Naive B cell (primary cell): Measurements from ENCODE around the gene C10orf53. TPM values are rescaled to one million over a fixed set of nuclear protein-coding genes. Genes with fewer than 3 reads are reported as not detected.

Source experiments
- ATAC-seq, 2 donors: fragments of 150-1000 bp; cut with Tn5 transposase; 2 replicates each; pipeline ENCODE4 v1.10.0; 2021; ENCODE audit warnings: low read depth in 2 of 2, mild to moderate bottlenecking in 2 of 2, moderate library complexity in 2 of 2
- DNase-seq: peaks from one replicate; pipeline ENCODE4 v3.0.0; 2022
- H3K27ac Mint-ChIP-seq, 6 donors: one replicate each; pipeline ENCODE4 v1.8.0; 2020 to 2022; ENCODE audit warnings: mild to moderate bottlenecking in 6 of 6, mixed read lengths in 6 of 6, moderate library complexity in 5 of 6, inconsistent platforms in 2 of 6
- H3K27me3 Mint-ChIP-seq, 3 donors: one replicate each; pipeline ENCODE4 v1.8.0; 2021 to 2022; ENCODE audit warnings: mixed read lengths in 3 of 3, mild to moderate bottlenecking in 1 of 3
- H3K36me3 Mint-ChIP-seq, 2 donors: one replicate each; pipeline ENCODE4 v1.8.0; 2020 to 2022; ENCODE audit warnings: mixed read lengths in 2 of 2, inconsistent platforms in 1 of 2, mild to moderate bottlenecking in 1 of 2
- H3K4me1 Mint-ChIP-seq, 3 donors: one replicate each; pipeline ENCODE4 v1.8.0; 2020 to 2022; ENCODE audit warnings: mixed read lengths in 3 of 3, inconsistent platforms in 1 of 3, mild to moderate bottlenecking in 1 of 3, moderate library complexity in 1 of 3
- H3K4me3 Mint-ChIP-seq, 8 donors: one replicate each; pipeline ENCODE4 v1.8.0; 2020 to 2022; ENCODE audit warnings: mild to moderate bottlenecking in 8 of 8, mixed read lengths in 8 of 8, moderate library complexity in 8 of 8, inconsistent platforms in 2 of 8
- H3K9me3 Mint-ChIP-seq, 7 donors: one replicate each; pipeline ENCODE4 v1.8.0; 2020 to 2022; ENCODE audit warnings: mixed read lengths in 7 of 7, mild to moderate bottlenecking in 5 of 7, inconsistent platforms in 2 of 7, moderate library complexity in 1 of 7
- polyA plus RNA-seq, 6 donors: library from polyadenylated mRNA; unstranded; fragments of 300-500 nt; fragmentation: Illumina TruSeq; gene quantifications; one replicate each; pipeline ENCODE4 v1.2.3, GENCODE V29; 2021; ENCODE audit warnings: low read depth in 6 of 6

Gene C10orf53
- polyA plus RNA-seq, 6 donors from 2014 or later: not detected

DNA sequence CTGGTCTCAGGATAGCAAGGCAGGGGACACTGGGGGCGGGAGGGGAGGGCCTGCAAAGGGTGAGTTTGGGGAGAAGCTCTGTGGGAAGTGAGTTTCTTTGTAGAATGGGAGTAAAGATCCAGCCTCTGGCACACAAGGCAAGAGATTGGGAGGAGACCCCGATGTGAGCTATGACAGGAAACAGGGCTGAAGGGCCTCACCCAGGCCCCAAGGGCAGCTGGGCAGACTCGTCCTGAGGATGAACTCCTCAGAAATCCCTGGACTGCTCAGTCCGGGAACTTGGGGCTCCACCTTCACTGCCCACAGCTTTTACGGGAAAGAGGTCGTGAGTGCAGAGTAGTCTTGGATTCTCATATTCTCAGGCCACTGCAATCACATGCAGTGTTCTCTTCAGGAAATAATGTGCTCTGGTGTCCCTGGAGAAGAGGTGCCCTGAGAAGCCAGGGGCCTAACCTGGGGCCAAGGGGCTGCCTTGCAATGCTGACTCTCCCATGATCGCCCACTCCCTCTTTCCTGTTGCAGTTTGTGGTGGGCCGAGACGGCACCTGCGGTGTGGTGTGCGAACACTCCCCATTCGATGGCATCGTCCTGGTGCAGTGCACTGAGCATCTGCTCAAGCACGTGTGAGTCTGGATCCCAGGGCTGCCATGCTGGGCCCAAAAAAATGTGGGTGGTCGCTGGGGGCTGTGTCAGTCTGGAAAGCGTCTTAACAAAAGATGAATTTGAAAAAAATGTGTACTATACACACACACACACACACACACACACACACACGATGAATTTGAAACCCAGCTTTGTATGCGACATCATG lies 31.3 kb upstream of the C10orf53 start:
- no peak for DNase-seq
- peak overlapping the region in 1 of 6 donors; percentile 20 for H3K27ac Mint-ChIP-seq
- no peak for ATAC-seq
- H3K4me1 Mint-ChIP-seq: peaks cover 5 to 11% (median 8%) of the 10 kb centered on the region in 3 donors
- peaks cover 13 to 35% (median 23%) of the 10 kb centered on the region in 3 donors for H3K27me3 Mint-ChIP-seq
- no peaks in the 10 kb centered on the region for H3K36me3 Mint-ChIP-seq
- H3K9me3 Mint-ChIP-seq: no peaks in the 10 kb centered on the region
- no peak overlapping the region for H3K4me3 Mint-ChIP-seq

- Mint-ChIP-seq H3K9me3 (no peaks in the 10 kb centered on the region), H3K36me3 (no peaks in the 10 kb centered on the region), H3K27ac (no peak overlapping the region), H3K27me3 (peaks cover 11 to 24% (median 18%) of the 10 kb centered on the region in 3 donors), H3K4me3 (peak overlapping the region in 1 of 8 donors; percentile 37), H3K4me1 (peaks cover 5 to 11% (median 8%) of the 10 kb centered on the region in 3 donors)
- no peak for ATAC-seq
- DNase-seq: no peak
These were observed 30.2 kb upstream of the C10orf53 start for GRCh38 chr10:49649294-49649693.

DNA sequence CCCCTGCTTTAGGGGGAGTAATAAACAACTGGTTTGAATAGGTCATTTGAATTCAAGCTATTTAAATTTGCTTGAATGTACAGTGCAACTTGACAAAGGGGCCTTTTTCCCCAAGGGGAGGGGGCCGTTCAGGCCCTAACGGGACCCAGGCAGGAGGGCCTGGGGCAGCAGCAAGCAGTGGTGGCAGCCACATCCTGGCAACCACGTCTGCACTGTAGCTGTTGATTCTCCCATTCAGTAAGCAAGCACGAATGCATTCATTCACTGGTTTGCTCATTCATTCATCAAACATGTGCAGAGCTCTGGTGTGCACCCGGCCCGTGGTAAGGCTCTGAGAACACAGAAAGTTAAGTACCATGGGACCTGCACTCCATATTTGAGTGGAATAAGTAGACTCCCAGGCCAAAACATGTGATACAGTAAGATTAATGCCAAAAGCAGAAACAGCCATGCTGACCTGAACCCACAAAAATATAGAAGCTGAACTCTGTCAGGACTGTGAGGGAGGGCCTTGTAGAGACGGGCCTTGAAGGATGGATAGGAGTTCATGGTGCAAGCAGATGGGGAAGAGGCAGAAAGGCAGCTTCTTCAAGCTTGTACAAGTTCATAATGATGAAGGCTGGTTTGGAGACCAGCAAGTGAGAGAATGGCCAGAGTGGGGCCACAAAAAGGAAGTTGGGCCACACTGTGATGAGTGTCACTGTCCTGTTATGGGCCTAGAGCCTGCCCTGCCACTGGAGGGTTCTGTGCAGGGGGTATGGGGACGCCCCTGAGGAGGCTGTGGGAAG lies 29.3 kb upstream of the C10orf53 start:
- ATAC-seq: no peak
- peaks cover 5 to 11% (median 8%) of the 10 kb centered on the region in 3 donors for H3K4me1 Mint-ChIP-seq
- no peaks in the 10 kb centered on the region for H3K36me3 Mint-ChIP-seq

DNA sequence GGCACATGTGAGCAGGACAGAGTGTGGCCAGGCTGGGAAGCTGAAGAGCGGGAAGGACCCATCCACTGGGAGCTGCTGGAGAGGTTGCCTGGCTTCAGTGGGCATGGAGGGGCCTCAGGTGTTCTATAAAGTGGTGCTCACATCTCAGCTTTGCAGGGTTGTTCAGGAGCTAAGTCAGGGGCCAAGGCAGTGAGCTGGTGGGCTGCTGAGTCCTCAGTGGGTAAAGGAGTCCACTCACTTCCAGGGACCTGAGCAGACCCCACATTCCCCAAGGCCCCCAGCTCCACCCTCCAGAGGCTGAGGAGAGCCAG lies 28.8 kb upstream of the C10orf53 start:
- DNase-seq (no peak), ATAC-seq (no peak)
- Mint-ChIP-seq H3K4me1 (peaks cover 5 to 11% (median 8%) of the 10 kb centered on the region in 3 donors), H3K27me3 (peaks cover 8 to 19% (median 14%) of the 10 kb centered on the region in 3 donors), H3K36me3 (no peaks in the 10 kb centered on the region), H3K27ac (peak overlapping the region in 1 of 6 donors; percentile 56), H3K4me3 (no peak overlapping the region), H3K9me3 (no peaks in the 10 kb centered on the region)

More for the DNA sequence above, 29.3 kb upstream of the C10orf53 start:
- DNase-seq: no peak
- Mint-ChIP-seq H3K4me3 (no peak overlapping the region), H3K27ac (peak overlapping the region in 1 of 6 donors; percentile 56), H3K9me3 (no peaks in the 10 kb centered on the region), H3K27me3 (peaks cover 8 to 19% (median 11%) of the 10 kb centered on the region in 3 donors)

DNA sequence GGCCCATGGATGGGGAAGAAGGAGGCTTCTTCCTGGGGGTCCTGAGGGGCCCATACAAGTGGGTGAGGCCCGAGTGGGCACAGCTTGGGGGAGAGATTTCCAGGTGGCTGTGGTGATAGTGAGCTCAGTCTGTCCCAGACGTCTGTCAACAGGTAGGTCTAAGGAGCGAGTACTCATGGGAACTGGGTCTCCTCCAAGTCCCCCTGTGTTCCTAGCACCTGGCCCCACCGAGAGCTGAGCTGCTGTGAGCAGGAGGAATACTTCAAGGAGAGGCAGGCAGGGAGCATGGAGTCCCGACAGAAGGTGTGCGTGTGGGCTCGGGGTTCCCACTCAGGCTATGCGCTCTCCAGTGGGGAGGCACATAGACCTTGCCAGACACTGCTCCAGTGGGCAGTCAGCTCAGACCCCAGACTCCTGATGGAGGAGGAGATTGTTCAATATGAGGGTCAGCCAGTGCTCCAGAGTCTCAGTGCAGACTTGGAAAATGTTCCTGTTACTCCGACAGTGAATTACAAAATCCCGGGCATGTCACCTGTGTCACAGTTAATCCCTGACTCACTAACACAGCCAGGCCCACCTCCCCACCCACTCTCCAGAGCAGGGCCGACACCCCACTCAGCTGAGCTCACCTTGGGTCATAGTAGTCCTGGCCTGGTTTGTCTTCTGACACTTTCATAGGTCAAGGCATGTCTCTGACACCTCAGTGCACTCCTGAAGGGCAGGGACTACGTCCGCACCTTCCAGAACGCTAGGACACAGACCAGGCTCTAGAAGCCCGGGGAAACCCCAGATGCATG lies 28.2 kb upstream of the C10orf53 start:
- Mint-ChIP-seq H3K27me3 (peaks cover 8 to 22% (median 18%) of the 10 kb centered on the region in 3 donors), H3K4me1 (peaks cover 5 to 11% (median 8%) of the 10 kb centered on the region in 3 donors), H3K36me3 (peaks cover 0 to 3% of the 10 kb centered on the region in 2 donors), H3K9me3 (peaks cover 0 to under 1% (median 0%) of the 10 kb centered on the region in 7 donors), H3K27ac (no peak overlapping the region), H3K4me3 (no peak overlapping the region)
- ATAC-seq (no peak), DNase-seq (no peak)

- ATAC-seq: no peak
These were observed 27.5 kb upstream of the C10orf53 start for GRCh38 chr10:49651917-49652316.

DNA sequence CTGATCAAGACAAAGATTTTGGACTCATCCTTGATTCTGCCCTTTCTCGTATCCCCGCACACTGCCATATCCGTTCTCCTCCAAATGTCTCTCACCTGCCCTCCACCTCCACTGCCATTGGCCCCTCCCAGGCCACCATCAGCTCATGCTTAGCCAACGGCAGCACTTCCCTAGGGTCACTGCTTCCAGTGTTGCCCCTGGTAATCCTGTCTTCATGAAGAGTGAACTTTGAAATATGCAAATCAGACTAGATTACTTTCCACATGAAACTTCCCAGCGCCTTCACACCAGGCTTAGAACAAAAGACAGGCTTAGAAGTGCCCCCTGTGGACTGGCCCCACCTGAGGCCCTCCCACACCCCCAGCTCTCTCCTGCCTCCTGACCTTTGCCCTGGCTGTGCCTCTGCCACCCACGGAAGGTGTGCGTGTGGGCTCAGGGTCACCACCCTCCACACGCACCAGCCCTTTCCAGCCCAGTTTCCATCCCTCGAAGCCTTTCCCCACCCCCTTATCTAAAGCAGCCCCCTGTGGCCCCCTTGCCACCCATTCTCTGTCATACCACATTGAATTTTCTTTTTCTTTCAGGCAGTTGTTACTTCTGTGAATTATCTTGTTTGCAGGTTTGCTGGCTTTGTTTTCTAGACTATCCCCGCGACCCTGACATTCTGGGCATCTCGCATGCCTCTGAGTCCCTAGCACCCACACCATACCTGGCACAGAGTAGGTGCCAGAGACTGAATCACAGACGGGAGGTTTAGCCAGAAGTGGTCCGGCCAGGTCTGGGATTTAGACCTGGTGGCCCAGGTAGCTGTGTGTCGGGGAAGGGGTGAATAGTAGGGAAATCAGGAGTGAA lies 26.8 kb upstream of the C10orf53 start:
- DNase-seq (no peak), ATAC-seq (no peak)
- peak overlapping the region in 1 of 8 donors; percentile 74 for H3K4me3 Mint-ChIP-seq
- peaks cover 12 to 30% (median 16%) of the 10 kb centered on the region in 3 donors for H3K27me3 Mint-ChIP-seq
- peaks cover 0 to 9% of the 10 kb centered on the region in 2 donors for H3K36me3 Mint-ChIP-seq
- H3K9me3 Mint-ChIP-seq: peaks cover 0 to 7% (median 3%) of the 10 kb centered on the region in 7 donors
- peaks cover 5 to 11% (median 8%) of the 10 kb centered on the region in 3 donors for H3K4me1 Mint-ChIP-seq
- no peak overlapping the region for H3K27ac Mint-ChIP-seq

More at GRCh38 chr10:49651917-49652316, 27.5 kb upstream of the C10orf53 start:
- no peak overlapping the region for H3K4me3 Mint-ChIP-seq
- peaks cover 15 to 29% (median 18%) of the 10 kb centered on the region in 3 donors for H3K27me3 Mint-ChIP-seq
- peaks cover 5 to 11% (median 8%) of the 10 kb centered on the region in 3 donors for H3K4me1 Mint-ChIP-seq
- no peak for DNase-seq
- peaks cover 0 to 9% of the 10 kb centered on the region in 2 donors for H3K36me3 Mint-ChIP-seq
- H3K9me3 Mint-ChIP-seq: peaks cover 0 to 7% (median 3%) of the 10 kb centered on the region in 7 donors
- no peak overlapping the region for H3K27ac Mint-ChIP-seq

- H3K36me3 Mint-ChIP-seq: peaks cover 0 to 9% of the 10 kb centered on the region in 2 donors
- H3K27ac Mint-ChIP-seq: no peak overlapping the region
- H3K4me1 Mint-ChIP-seq: peaks cover 5 to 11% (median 8%) of the 10 kb centered on the region in 3 donors
These were observed 26.1 kb upstream of the C10orf53 start for GRCh38 chr10:49653273-49653929.

DNA sequence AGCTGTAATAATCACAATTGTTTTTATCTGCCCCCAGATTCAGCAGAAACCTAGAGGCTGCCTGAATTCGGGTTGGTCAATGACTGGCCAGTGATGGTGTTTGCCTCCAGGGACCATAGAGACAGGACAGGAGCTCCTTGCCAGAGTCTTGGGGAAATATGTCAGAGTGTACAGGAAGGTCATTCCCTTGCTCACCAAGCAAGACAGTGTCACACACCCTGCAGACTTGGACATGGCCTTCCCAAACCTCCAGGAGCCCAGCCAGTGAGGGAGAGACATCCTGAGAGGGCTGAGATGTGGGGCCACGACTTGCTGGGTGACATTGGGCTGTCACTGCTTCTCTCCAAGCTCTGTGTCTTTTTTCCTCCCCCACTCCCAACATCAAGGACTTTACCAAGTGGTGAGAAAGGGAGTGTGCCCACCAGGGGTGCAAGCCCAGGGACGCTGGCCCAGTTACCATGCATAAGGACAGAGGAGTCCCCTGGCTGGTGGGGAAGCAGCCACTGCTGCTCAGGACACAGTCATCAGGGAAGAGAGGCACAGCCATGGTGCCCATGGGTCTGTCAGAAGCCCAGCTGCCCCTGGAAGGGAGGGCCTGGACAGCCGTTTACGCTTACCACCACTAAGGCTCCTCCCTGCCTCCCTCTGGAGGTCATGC lies 25.3 kb upstream of the C10orf53 start:
- Mint-ChIP-seq H3K27me3 (peaks cover 11 to 19% (median 16%) of the 10 kb centered on the region in 3 donors), H3K4me1 (peaks cover under 1 to 9% (median 7%) of the 10 kb centered on the region in 3 donors), H3K9me3 (peaks cover 6 to 14% (median 12%) of the 10 kb centered on the region in 7 donors), H3K36me3 (peaks cover 0 to 15% of the 10 kb centered on the region in 2 donors), H3K4me3 (no peak overlapping the region), H3K27ac (no peak overlapping the region)
- ATAC-seq (no peak), DNase-seq (no peak)

More at GRCh38 chr10:49653273-49653929, 26.1 kb upstream of the C10orf53 start:
- DNase-seq: no peak
- Mint-ChIP-seq H3K9me3 (peaks cover 0 to 7% (median 4%) of the 10 kb centered on the region in 7 donors), H3K4me3 (peak overlapping the region in 1 of 8 donors; percentile 74), H3K27me3 (peaks cover 11 to 27% (median 16%) of the 10 kb centered on the region in 3 donors)
- ATAC-seq: no peak

GRCh38 chr10:49655099-49655498 lies 24.4 kb upstream of the C10orf53 start:
- ATAC-seq (no peak), DNase-seq (no peak)
- H3K27ac Mint-ChIP-seq: no peak overlapping the region
- H3K4me1 Mint-ChIP-seq: peaks cover 0 to 2% (median under 1%) of the 10 kb centered on the region in 3 donors
- peaks cover 0 to 25% of the 10 kb centered on the region in 2 donors for H3K36me3 Mint-ChIP-seq
- H3K4me3 Mint-ChIP-seq: no peak overlapping the region
- peaks cover 11 to 18% (median 14%) of the 10 kb centered on the region in 3 donors for H3K27me3 Mint-ChIP-seq
- H3K9me3 Mint-ChIP-seq: peaks cover 7 to 24% (median 17%) of the 10 kb centered on the region in 7 donors

GRCh38 chr10:49656845-49657493 lies 22.5 kb upstream of the C10orf53 start:
- Mint-ChIP-seq H3K36me3 (peaks cover 0 to 26% of the 10 kb centered on the region in 2 donors), H3K9me3 (peaks cover 7 to 26% (median 17%) of the 10 kb centered on the region in 7 donors), H3K4me1 (peaks cover 0 to 2% (median 0%) of the 10 kb centered on the region in 3 donors), H3K4me3 (no peak overlapping the region), H3K27ac (no peak overlapping the region), H3K27me3 (peaks cover 8 to 11% (median 10%) of the 10 kb centered on the region in 3 donors)
- DNase-seq (no peak), ATAC-seq (no peak)
